Measurements from ENCODE around the gene MRPL10. TPM values are rescaled to one million over a fixed set of nuclear protein-coding genes. Genes with fewer than 3 reads are reported as not detected.

MRPL10 gene
- total and polyA plus RNA-seq, 2 donors (not counting 1 experiment from before 2014, with no cell fraction given), result 31.0 to 44.7 TPM

DNA sequence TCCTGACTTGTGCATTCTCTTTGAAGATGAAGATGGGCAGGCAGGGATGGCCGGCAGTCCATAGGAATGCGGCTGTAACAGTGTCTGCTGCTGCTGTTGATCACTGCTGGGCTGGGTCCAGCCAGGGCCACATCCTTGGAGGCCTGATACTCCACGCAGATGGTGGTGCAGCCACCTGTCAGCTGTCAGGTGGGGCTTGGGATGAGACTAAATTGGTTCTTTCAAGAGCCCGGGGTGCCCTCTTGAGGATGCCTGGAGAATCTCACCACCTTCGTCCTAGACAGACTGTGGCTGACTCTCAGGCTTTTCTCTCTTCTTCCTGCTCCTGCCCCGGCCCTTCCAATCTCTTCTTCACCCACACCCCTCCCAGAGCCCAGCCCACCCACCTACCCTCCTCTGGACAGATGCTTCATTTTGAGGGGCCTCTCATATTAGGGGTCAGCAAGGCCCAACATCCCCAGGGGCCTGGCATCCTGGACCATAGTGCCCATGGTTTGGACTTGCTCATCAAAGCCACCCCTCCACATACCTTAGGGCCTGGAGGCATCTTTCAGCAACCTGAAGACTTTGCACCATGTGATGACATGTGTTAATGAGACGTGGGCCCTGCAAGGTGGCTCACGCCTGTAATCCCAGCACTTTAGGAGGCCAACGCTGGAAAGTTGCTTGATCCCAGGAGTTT, 28.9 kb downstream of the MRPL10 start:
- Histone ChIP-seq H3K9ac (ENCODE audit: insufficient read depth, low read length) (no peak overlapping the region), H3K36me3 (ENCODE audit: control insufficient read depth, insufficient read depth, low read length) (no peaks in the 10 kb centered on the region), H3K27ac (ENCODE audit: insufficient read depth, low read length) (no peak overlapping the region), H3K4me3 (replicated peaks in 1 of 4; ENCODE audit: control extremely low read depth in 1 of 4, insufficient read depth in 1 of 4, low read depth in 3 of 4, low read length in 4 of 4) (no peak overlapping the region), H3K79me2 (ENCODE audit: control insufficient read depth, insufficient read depth, low read length) (no peaks in the 10 kb centered on the region), H2AFZ (ENCODE audit: low read length) (no peak overlapping the region), H3K4me1 (ENCODE audit: control insufficient read depth, extremely low read depth, insufficient read depth, low read length) (no peaks in the 10 kb centered on the region), H4K20me1 (ENCODE audit: control insufficient read depth, extremely low read depth, insufficient read depth, low read length) (no peaks in the 10 kb centered on the region), H3K9me3 (ENCODE audit: control insufficient read depth, insufficient read depth, low read depth, low read length) (no peaks in the 10 kb centered on the region), H3K4me2 (ENCODE audit: extremely low read depth, insufficient read depth, low read length) (no peak overlapping the region), H3K27me3 (ENCODE audit: control insufficient read depth, insufficient read depth, low read length) (peaks cover 23% of the 10 kb centered on the region)
- TF ChIP-seq, protein P1, sequence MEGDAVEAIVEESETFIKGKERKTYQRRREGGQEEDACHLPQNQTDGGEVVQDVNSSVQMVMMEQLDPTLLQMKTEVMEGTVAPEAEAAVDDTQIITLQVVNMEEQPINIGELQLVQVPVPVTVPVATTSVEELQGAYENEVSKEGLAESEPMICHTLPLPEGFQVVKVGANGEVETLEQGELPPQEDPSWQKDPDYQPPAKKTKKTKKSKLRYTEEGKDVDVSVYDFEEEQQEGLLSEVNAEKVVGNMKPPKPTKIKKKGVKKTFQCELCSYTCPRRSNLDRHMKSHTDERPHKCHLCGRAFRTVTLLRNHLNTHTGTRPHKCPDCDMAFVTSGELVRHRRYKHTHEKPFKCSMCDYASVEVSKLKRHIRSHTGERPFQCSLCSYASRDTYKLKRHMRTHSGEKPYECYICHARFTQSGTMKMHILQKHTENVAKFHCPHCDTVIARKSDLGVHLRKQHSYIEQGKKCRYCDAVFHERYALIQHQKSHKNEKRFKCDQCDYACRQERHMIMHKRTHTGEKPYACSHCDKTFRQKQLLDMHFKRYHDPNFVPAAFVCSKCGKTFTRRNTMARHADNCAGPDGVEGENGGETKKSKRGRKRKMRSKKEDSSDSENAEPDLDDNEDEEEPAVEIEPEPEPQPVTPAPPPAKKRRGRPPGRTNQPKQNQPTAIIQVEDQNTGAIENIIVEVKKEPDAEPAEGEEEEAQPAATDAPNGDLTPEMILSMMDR (conservative IDR thresholded peaks at IDR 0.05 in 1 of 2, IDR thresholded peaks at IDR 0.05 in 1 of 2; ENCODE audit: low read depth in 1 of 2, low read length in 2 of 2), result peak; percentile 50 to 73
- no peak for TF ChIP-seq EZH2 (IDR thresholded peaks at IDR 0.05; ENCODE audit: low read length, missing control alignments)
- peak; percentile 20 to 39 for DNase-seq (ENCODE audit: low read depth in 2 of 2)

DNA sequence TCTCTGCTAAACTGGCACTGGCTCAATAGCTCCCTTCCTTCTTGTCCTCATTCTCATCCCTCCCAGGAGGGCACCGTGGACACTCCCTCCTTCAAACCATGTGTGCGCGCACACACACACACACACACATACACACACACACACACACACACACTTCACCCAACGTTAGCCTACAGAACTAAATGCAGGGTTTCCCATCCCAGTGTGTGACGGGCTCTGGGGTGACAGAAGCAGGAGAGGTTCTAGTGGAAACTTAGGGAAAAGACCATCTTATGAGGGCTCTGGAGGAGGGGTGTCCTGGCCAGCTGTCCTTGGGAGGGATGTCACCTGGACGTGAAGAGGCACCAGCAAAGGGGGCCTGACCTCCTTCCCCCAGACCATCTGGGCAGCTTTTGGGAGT, 29.4 kb downstream of the MRPL10 start:
- no peaks in the 10 kb centered on the region for H3K36me3 ChIP-seq (ENCODE audit: control insufficient read depth, insufficient read depth, low read length)
- H3K4me1 ChIP-seq (ENCODE audit: control insufficient read depth, extremely low read depth, insufficient read depth, low read length), result no peaks in the 10 kb centered on the region
- no peak overlapping the region for H3K27ac ChIP-seq (ENCODE audit: insufficient read depth, low read length)
- H2AFZ ChIP-seq (ENCODE audit: low read length), result no peak overlapping the region
- H3K9me3 ChIP-seq (ENCODE audit: control insufficient read depth, insufficient read depth, low read depth, low read length), result no peaks in the 10 kb centered on the region
- H3K79me2 ChIP-seq (ENCODE audit: control insufficient read depth, insufficient read depth, low read length), result no peaks in the 10 kb centered on the region
- TF ChIP-seq, protein P1 (conservative IDR thresholded peaks at IDR 0.05 in 1 of 2, IDR thresholded peaks at IDR 0.05 in 1 of 2; ENCODE audit: low read depth in 1 of 2, low read length in 2 of 2), result no peak
- no peak for TF ChIP-seq EZH2 (IDR thresholded peaks at IDR 0.05; ENCODE audit: low read length, missing control alignments)
- H3K27me3 ChIP-seq (ENCODE audit: control insufficient read depth, insufficient read depth, low read length), result peaks cover 23% of the 10 kb centered on the region
- no peak overlapping the region for H3K9ac ChIP-seq (ENCODE audit: insufficient read depth, low read length)
- no peak overlapping the region for H3K4me3 ChIP-seq (replicated peaks in 1 of 4; ENCODE audit: control extremely low read depth in 1 of 4, insufficient read depth in 1 of 4, low read depth in 3 of 4, low read length in 4 of 4)
- H4K20me1 ChIP-seq (ENCODE audit: control insufficient read depth, extremely low read depth, insufficient read depth, low read length), result no peaks in the 10 kb centered on the region
- DNase-seq (ENCODE audit: low read depth in 2 of 2), result no peak
- H3K4me2 ChIP-seq (ENCODE audit: extremely low read depth, insufficient read depth, low read length), result no peak overlapping the region

- no peaks in the 10 kb centered on the region for H3K9me3 ChIP-seq (ENCODE audit: control insufficient read depth, insufficient read depth, low read depth, low read length)
- H3K4me1 ChIP-seq (ENCODE audit: control insufficient read depth, extremely low read depth, insufficient read depth, low read length), result no peaks in the 10 kb centered on the region
- no peak overlapping the region for H3K27ac ChIP-seq (ENCODE audit: insufficient read depth, low read length)
- H3K36me3 ChIP-seq (ENCODE audit: control insufficient read depth, insufficient read depth, low read length), result no peaks in the 10 kb centered on the region
- TF ChIP-seq EZH2 (IDR thresholded peaks at IDR 0.05; ENCODE audit: low read length, missing control alignments), result no peak
- TF ChIP-seq, protein P1 (conservative IDR thresholded peaks at IDR 0.05 in 1 of 2, IDR thresholded peaks at IDR 0.05 in 1 of 2; ENCODE audit: low read depth in 1 of 2, low read length in 2 of 2), result no peak
- H2AFZ ChIP-seq (ENCODE audit: low read length), result no peak overlapping the region
- H3K4me3 ChIP-seq (replicated peaks in 1 of 4; ENCODE audit: control extremely low read depth in 1 of 4, insufficient read depth in 1 of 4, low read depth in 3 of 4, low read length in 4 of 4), result no peak overlapping the region
- no peak overlapping the region for H3K9ac ChIP-seq (ENCODE audit: insufficient read depth, low read length)
- DNase-seq (ENCODE audit: low read depth in 2 of 2), result no peak
- no peaks in the 10 kb centered on the region for H4K20me1 ChIP-seq (ENCODE audit: control insufficient read depth, extremely low read depth, insufficient read depth, low read length)
- H3K79me2 ChIP-seq (ENCODE audit: control insufficient read depth, insufficient read depth, low read length), result no peaks in the 10 kb centered on the region
- no peak overlapping the region for H3K4me2 ChIP-seq (ENCODE audit: extremely low read depth, insufficient read depth, low read length)
- H3K27me3 ChIP-seq (ENCODE audit: control insufficient read depth, insufficient read depth, low read length), result peaks cover 23% of the 10 kb centered on the region
Observed at GRCh38 chr17:47801176-47801765, 30.1 kb downstream of the MRPL10 start.

Data from fibroblast of lung (primary cell).